Stomach smooth muscle (tissue), 2 donors: Measurements from ENCODE around the gene PBLD.

Experiments
- H3K27ac ChIP-seq: one replicate; pipeline ENCODE4 v1.7.0; 2013; ENCODE audit warnings: mild to moderate bottlenecking, low read length, inconsistent platforms
- H3K27me3 ChIP-seq, 2 donors: one replicate each; pipeline ENCODE4 v1.7.0; 2013; ENCODE audit warnings: low read length in 2 of 2; ENCODE audit not compliant: insufficient read depth in 2 of 2, control insufficient read depth in 1 of 2
- H3K36me3 ChIP-seq, 2 donors: one replicate each; pipeline ENCODE4 v1.7.0; 2013; ENCODE audit warnings: low read length in 2 of 2; ENCODE audit not compliant: control insufficient read depth in 2 of 2, insufficient read depth in 2 of 2
- H3K4me1 ChIP-seq: one replicate; pipeline ENCODE4 v1.7.0; 2013; ENCODE audit warnings: low read length; ENCODE audit not compliant: control insufficient read depth, insufficient read depth
- H3K4me3 ChIP-seq, 2 donors: one replicate each; pipeline ENCODE4 v1.7.0; 2013; ENCODE audit warnings: low read length in 2 of 2
- H3K9ac ChIP-seq, 2 donors: one replicate each; pipeline ENCODE4 v1.7.0; 2013; ENCODE audit warnings: low read length in 2 of 2, mild to moderate bottlenecking in 1 of 2
- H3K9me3 ChIP-seq, 2 donors: one replicate each; pipeline ENCODE4 v1.7.0; 2013; ENCODE audit warnings: low read length in 2 of 2; ENCODE audit not compliant: control insufficient read depth in 2 of 2
- donor health status: healthy.
- donor health status: Pancreatic carcinoma.

Gene PBLD

GRCh38 chr10:68332259-68333057 lies at the start of gene PBLD:
Gene PBLD, minus strand, starts transcription at chr10:68332928. Its CDS starts 26,084 bp downstream, at chr10:68306844.
- H3K36me3 ChIP-seq, result no peaks in the 10 kb centered on the region
- H3K9me3 ChIP-seq, result no peaks in the 10 kb centered on the region
- peak within 1 kb of the TSS; percentile 98 for H3K27ac ChIP-seq
- H3K27me3 ChIP-seq, result no peaks in the 10 kb centered on the region
- H3K9ac ChIP-seq, result peak within 1 kb of the TSS; percentile 99 to 100
- peak within 1 kb of the TSS; percentile 93 to 95 for H3K4me3 ChIP-seq
- peaks cover 22% of the 10 kb centered on the region for H3K4me1 ChIP-seq

GRCh38 chr10:68371604-68372003 lies 38.9 kb upstream of the PBLD start:
- Histone ChIP-seq H3K36me3 (peaks cover 15 to 18% of the 10 kb centered on the region in 2 donors), H3K27me3 (no peaks in the 10 kb centered on the region), H3K4me3 (no peak overlapping the region), H3K9me3 (peaks cover 0 to 5% of the 10 kb centered on the region in 2 donors), H3K4me1 (no peaks in the 10 kb centered on the region), H3K9ac (no peak overlapping the region), H3K27ac (no peak overlapping the region)

- H3K4me1 ChIP-seq, result no peaks in the 10 kb centered on the region
- H3K9ac ChIP-seq, result no peak overlapping the region
- no peak overlapping the region for H3K27ac ChIP-seq
- no peaks in the 10 kb centered on the region for H3K27me3 ChIP-seq
- no peaks in the 10 kb centered on the region for H3K9me3 ChIP-seq
- peaks cover 21 to 24% of the 10 kb centered on the region in 2 donors for H3K36me3 ChIP-seq
- H3K4me3 ChIP-seq, result no peak overlapping the region
Observed at GRCh38 chr10:68367121-68367520, 34.4 kb upstream of the PBLD start.

GRCh38 chr10:68366600-68366999 lies 33.9 kb upstream of the PBLD start:
- Histone ChIP-seq H3K36me3 (peaks cover 21 to 22% of the 10 kb centered on the region in 2 donors), H3K4me3 (no peak overlapping the region), H3K9me3 (no peaks in the 10 kb centered on the region), H3K27me3 (no peaks in the 10 kb centered on the region), H3K4me1 (no peaks in the 10 kb centered on the region), H3K27ac (no peak overlapping the region), H3K9ac (no peak overlapping the region)

- Histone ChIP-seq H3K4me3 (no peak overlapping the region), H3K36me3 (peaks cover 20 to 23% of the 10 kb centered on the region in 2 donors), H3K4me1 (no peaks in the 10 kb centered on the region), H3K9ac (no peak overlapping the region), H3K9me3 (no peaks in the 10 kb centered on the region), H3K27ac (no peak overlapping the region), H3K27me3 (no peaks in the 10 kb centered on the region)
Observed at GRCh38 chr10:68365611-68366010, 32.9 kb upstream of the PBLD start.

GRCh38 chr10:68364101-68364886 lies 31.6 kb upstream of the PBLD start:
- H3K9me3 ChIP-seq, result no peaks in the 10 kb centered on the region
- H3K9ac ChIP-seq, result no peak overlapping the region
- no peak overlapping the region for H3K4me3 ChIP-seq
- no peaks in the 10 kb centered on the region for H3K27me3 ChIP-seq
- H3K36me3 ChIP-seq, result peaks cover 19 to 20% of the 10 kb centered on the region in 2 donors
- H3K4me1 ChIP-seq, result no peaks in the 10 kb centered on the region
- H3K27ac ChIP-seq, result no peak overlapping the region

- Histone ChIP-seq H3K27me3 (no peaks in the 10 kb centered on the region), H3K27ac (no peak overlapping the region), H3K36me3 (peaks cover 22 to 26% of the 10 kb centered on the region in 2 donors), H3K4me3 (no peak overlapping the region), H3K4me1 (no peaks in the 10 kb centered on the region), H3K9ac (no peak overlapping the region), H3K9me3 (no peaks in the 10 kb centered on the region)
Observed at GRCh38 chr10:68362590-68362989, 29.9 kb upstream of the PBLD start.

- no peaks in the 10 kb centered on the region for H3K27me3 ChIP-seq
- no peak overlapping the region for H3K4me3 ChIP-seq
- no peaks in the 10 kb centered on the region for H3K4me1 ChIP-seq
- H3K9me3 ChIP-seq, result no peaks in the 10 kb centered on the region
- no peak overlapping the region for H3K9ac ChIP-seq
- H3K36me3 ChIP-seq, result peaks cover 17 to 30% of the 10 kb centered on the region in 2 donors
- H3K27ac ChIP-seq, result no peak overlapping the region
Observed at GRCh38 chr10:68359189-68359588, 26.5 kb upstream of the PBLD start.

- Histone ChIP-seq H3K27ac (no peak overlapping the region), H3K36me3 (peaks cover 12 to 17% of the 10 kb centered on the region in 2 donors), H3K27me3 (no peaks in the 10 kb centered on the region), H3K9me3 (no peaks in the 10 kb centered on the region), H3K4me3 (no peak overlapping the region), H3K4me1 (no peaks in the 10 kb centered on the region), H3K9ac (no peak overlapping the region)
Observed at GRCh38 chr10:68353537-68353936, 20.8 kb upstream of the PBLD start.

GRCh38 chr10:68348265-68348741 lies 15.6 kb upstream of the PBLD start:
- Histone ChIP-seq H3K9me3 (no peaks in the 10 kb centered on the region), H3K9ac (peak overlapping the region in 1 of 2 donors; percentile 21), H3K4me1 (no peaks in the 10 kb centered on the region), H3K4me3 (no peak overlapping the region), H3K36me3 (peaks cover 14 to 16% of the 10 kb centered on the region in 2 donors), H3K27me3 (no peaks in the 10 kb centered on the region), H3K27ac (no peak overlapping the region)
